ENCODE results near the gene ITM2B.

DNA sequence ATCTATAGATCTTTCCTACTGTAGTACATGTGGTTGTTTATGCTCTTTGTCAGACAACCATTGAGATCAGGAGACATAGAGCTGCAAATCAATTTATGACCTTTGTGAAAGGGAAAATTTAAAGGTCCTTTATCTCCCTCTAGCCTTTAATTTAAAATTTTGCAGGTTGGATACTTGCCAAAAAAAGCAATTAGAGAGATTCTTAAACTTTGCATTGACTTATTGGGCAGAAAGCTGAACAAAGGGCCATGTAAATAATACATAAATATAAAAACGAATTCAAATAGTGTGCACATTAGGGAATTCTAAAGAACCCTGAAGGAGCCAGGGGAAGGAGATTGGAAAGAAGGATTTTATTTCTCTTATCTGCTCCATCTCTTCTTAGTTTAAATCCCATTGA, 48.5 kb downstream of the ITM2B start:
- TF ChIP-seq, protein P1, sequence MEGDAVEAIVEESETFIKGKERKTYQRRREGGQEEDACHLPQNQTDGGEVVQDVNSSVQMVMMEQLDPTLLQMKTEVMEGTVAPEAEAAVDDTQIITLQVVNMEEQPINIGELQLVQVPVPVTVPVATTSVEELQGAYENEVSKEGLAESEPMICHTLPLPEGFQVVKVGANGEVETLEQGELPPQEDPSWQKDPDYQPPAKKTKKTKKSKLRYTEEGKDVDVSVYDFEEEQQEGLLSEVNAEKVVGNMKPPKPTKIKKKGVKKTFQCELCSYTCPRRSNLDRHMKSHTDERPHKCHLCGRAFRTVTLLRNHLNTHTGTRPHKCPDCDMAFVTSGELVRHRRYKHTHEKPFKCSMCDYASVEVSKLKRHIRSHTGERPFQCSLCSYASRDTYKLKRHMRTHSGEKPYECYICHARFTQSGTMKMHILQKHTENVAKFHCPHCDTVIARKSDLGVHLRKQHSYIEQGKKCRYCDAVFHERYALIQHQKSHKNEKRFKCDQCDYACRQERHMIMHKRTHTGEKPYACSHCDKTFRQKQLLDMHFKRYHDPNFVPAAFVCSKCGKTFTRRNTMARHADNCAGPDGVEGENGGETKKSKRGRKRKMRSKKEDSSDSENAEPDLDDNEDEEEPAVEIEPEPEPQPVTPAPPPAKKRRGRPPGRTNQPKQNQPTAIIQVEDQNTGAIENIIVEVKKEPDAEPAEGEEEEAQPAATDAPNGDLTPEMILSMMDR (IDR thresholded peaks at IDR 0.05; ENCODE audit: insufficient read depth, low read depth, low read length), result no peak
- TF ChIP-seq EZH2 (IDR thresholded peaks at IDR 0.05; ENCODE audit: insufficient read depth, low read length), result no peak

Data from astrocyte (in vitro differentiated cells and primary cell).